Peyer's patch (tissue), 4 donors: ENCODE data around the gene STAMBPL1. TPM values are rescaled to one million over a fixed set of nuclear protein-coding genes. Genes with fewer than 3 reads are reported as not detected.

Experiments
- DNase-seq, 3 donors: peaks; one replicate each; pipeline ENCODE4 v3.0.0-alpha.2; 2017 to 2019
- H3K27ac ChIP-seq, 4 donors: fragments of 200-600 bp; sonication (generic); one replicate each; pipeline ENCODE4 v1.5.1; 2016 to 2019
- H3K27me3 ChIP-seq, 2 donors: fragments of 200-600 bp; sonication (generic); one replicate each; pipeline ENCODE4 v1.5.1; 2019
- H3K36me3 ChIP-seq, 3 donors: fragments of 200-600 bp; sonication (generic); one replicate each; pipeline ENCODE4 v1.5.1; 2016 to 2019
- H3K4me1 ChIP-seq, 4 donors: fragments of 200-600 bp; sonication (generic); one replicate each; pipeline ENCODE4 v1.5.1; 2016 to 2019
- H3K4me3 ChIP-seq, 4 donors: fragments of 200-600 bp; sonication (generic); 1 replicate in 3 of 4; 2 replicates in 1 of 4; pipeline ENCODE4 v1.5.1; 2016 to 2019; ENCODE audit warnings: mild to moderate bottlenecking in 1 of 4
- H3K9me3 ChIP-seq, 4 donors: fragments of 200-600 bp; sonication (generic); one replicate each; pipeline ENCODE4 v1.5.1; 2016 to 2019; ENCODE audit warnings: mild to moderate bottlenecking in 1 of 4
- CTCF ChIP-seq, 6 experiments: fragments of 450-650 bp in 4 of 6; fragments of 200-600 bp in 2 of 6; sonication (generic) in 1 of 6; IDR thresholded peaks; one replicate each; pipeline ENCODE4 v1.5.1; 2017 to 2019; ENCODE audit warnings: antibody characterized with exemption in 6 of 6, mild to moderate bottlenecking in 3 of 6, moderate library complexity in 1 of 6
- POLR2A ChIP-seq, 2 donors: fragments of 450-650 bp; IDR thresholded peaks; one replicate each; pipeline ENCODE4 v1.5.1; 2017; ENCODE audit warnings: antibody characterized with exemption in 2 of 2, mild to moderate bottlenecking in 2 of 2, moderate library complexity in 2 of 2
- total RNA-seq, 4 donors: library from RNA; depleted of rRNA; stranded (reverse); fragments of >200 nt; gene quantifications; one replicate each; pipeline ENCODE4 v1.1.0, GENCODE V29; 2016

Gene STAMBPL1
- total RNA-seq, 4 donors from 2014 or later, result 54.6 to 116 (median 84.6) TPM

DNA sequence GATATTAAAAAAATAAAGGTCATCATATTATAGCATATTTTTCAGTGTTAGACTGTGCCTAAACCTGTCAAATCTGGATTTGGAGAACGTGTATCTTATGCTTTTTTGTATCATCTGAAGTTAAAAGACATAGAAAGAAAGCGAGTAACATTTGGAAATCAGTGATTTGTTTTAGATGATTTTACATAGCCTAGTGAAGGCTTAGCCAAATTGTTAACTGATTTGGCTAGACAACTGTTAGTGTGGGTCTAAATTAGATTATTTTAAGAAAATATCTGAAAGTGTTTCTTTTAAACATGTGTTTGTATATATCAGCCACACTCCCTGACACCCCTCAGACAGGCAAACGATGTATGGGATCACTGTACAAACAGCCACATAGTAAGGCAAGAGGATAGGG lies 36.9 kb downstream of the STAMBPL1 start:
- no peak overlapping the region for H3K4me3 ChIP-seq
- H3K27ac ChIP-seq, result no peak overlapping the region
- DNase-seq, result no peak
- peaks cover 0 to 7% (median 0%) of the 10 kb centered on the region in 3 donors for H3K36me3 ChIP-seq
- no peaks in the 10 kb centered on the region for H3K27me3 ChIP-seq
- no peaks in the 10 kb centered on the region for H3K4me1 ChIP-seq
- no peak for TF ChIP-seq POLR2A (IDR thresholded peaks at IDR 0.05)
- TF ChIP-seq CTCF (IDR thresholded peaks at IDR 0.05), result no peak
- H3K9me3 ChIP-seq, result no peaks in the 10 kb centered on the region

GRCh38 chr10:88918191-88918905 lies 38.3 kb downstream of the STAMBPL1 start:
- Histone ChIP-seq H3K27ac (no peak overlapping the region), H3K4me3 (no peak overlapping the region), H3K27me3 (no peaks in the 10 kb centered on the region), H3K36me3 (peaks cover 0 to 9% (median 0%) of the 10 kb centered on the region in 3 donors), H3K4me1 (no peaks in the 10 kb centered on the region), H3K9me3 (no peaks in the 10 kb centered on the region)
- DNase-seq, result no peak
- TF ChIP-seq POLR2A (IDR thresholded peaks at IDR 0.05) (no peak), CTCF (IDR thresholded peaks at IDR 0.05) (no peak)

DNA sequence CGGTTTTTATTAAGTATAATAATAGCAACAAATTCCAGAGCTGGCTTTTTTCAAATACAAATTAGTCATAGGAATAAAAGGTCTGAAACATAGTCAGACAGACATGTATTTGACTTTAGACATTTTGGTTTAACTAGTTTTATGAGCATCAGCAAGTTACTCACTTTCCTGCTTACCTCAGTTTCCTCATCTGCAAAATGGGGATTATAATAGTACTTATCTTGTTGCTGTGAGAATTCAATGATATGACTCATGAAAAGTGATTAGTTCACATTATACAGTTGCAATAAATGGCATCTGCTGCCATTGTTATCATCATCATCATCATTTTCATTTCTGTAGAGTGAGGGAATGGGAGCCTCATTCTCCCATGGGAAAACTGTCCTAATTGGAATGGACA lies 39.0 kb downstream of the STAMBPL1 start:
- no peaks in the 10 kb centered on the region for H3K27me3 ChIP-seq

GRCh38 chr10:88920198-88920597 lies 40.2 kb downstream of the STAMBPL1 start:
- Histone ChIP-seq H3K27ac (no peak overlapping the region), H3K27me3 (no peaks in the 10 kb centered on the region), H3K4me3 (no peak overlapping the region), H3K4me1 (no peaks in the 10 kb centered on the region), H3K9me3 (no peaks in the 10 kb centered on the region), H3K36me3 (peaks cover 0 to 12% (median 0%) of the 10 kb centered on the region in 3 donors)
- TF ChIP-seq POLR2A (IDR thresholded peaks at IDR 0.05), result no peak
- no peak for TF ChIP-seq CTCF (IDR thresholded peaks at IDR 0.05)
- no peak for DNase-seq

More for the DNA sequence above, 39.0 kb downstream of the STAMBPL1 start:
- H3K4me3 ChIP-seq, result no peak overlapping the region
- TF ChIP-seq POLR2A (IDR thresholded peaks at IDR 0.05) (no peak), CTCF (IDR thresholded peaks at IDR 0.05) (no peak)
- peaks cover 0 to 12% (median 0%) of the 10 kb centered on the region in 3 donors for H3K36me3 ChIP-seq
- no peak overlapping the region for H3K27ac ChIP-seq
- no peaks in the 10 kb centered on the region for H3K4me1 ChIP-seq
- H3K9me3 ChIP-seq, result no peaks in the 10 kb centered on the region
- DNase-seq, result no peak

- H3K4me3 ChIP-seq, result no peak overlapping the region
- no peaks in the 10 kb centered on the region for H3K4me1 ChIP-seq
- H3K9me3 ChIP-seq, result no peaks in the 10 kb centered on the region
- H3K27ac ChIP-seq, result no peak overlapping the region
- H3K36me3 ChIP-seq, result peaks cover 0 to 12% (median 0%) of the 10 kb centered on the region in 3 donors
- DNase-seq, result no peak
- H3K27me3 ChIP-seq, result no peaks in the 10 kb centered on the region
- TF ChIP-seq POLR2A (IDR thresholded peaks at IDR 0.05) (no peak), CTCF (IDR thresholded peaks at IDR 0.05) (no peak)
These were observed 41.0 kb downstream of the STAMBPL1 start for GRCh38 chr10:88920986-88921593.
